Right renal pelvis (tissue), 4 donors: ENCODE data around the gene GMDS. TPM values are rescaled to one million over a fixed set of nuclear protein-coding genes. Genes with fewer than 3 reads are reported as not detected.

ENCODE experiments used
- DNase-seq, 4 donors: peaks; one replicate each; pipeline ENCODE4 v3.0.0-alpha.2; 2013; ENCODE audit warnings: low read depth in 4 of 4, low spot score in 3 of 4, missing footprints in 1 of 4
- polyA plus RNA-seq, 4 donors: library from polyadenylated mRNA; unstranded; fragments of 120-200 nt; gene quantifications; one replicate each; pipeline ENCODE4 v1.2.1, GENCODE V29; 2013; ENCODE audit not compliant: insufficient read length in 4 of 4

The GMDS gene
- polyA plus RNA-seq, 4 donors = 67.7 to 86.0 (median 77.9) TPM

GRCh38 chr6:1615151-1615852, 630.1 kb downstream of the GMDS start:
- DNase-seq = no peak

DNA sequence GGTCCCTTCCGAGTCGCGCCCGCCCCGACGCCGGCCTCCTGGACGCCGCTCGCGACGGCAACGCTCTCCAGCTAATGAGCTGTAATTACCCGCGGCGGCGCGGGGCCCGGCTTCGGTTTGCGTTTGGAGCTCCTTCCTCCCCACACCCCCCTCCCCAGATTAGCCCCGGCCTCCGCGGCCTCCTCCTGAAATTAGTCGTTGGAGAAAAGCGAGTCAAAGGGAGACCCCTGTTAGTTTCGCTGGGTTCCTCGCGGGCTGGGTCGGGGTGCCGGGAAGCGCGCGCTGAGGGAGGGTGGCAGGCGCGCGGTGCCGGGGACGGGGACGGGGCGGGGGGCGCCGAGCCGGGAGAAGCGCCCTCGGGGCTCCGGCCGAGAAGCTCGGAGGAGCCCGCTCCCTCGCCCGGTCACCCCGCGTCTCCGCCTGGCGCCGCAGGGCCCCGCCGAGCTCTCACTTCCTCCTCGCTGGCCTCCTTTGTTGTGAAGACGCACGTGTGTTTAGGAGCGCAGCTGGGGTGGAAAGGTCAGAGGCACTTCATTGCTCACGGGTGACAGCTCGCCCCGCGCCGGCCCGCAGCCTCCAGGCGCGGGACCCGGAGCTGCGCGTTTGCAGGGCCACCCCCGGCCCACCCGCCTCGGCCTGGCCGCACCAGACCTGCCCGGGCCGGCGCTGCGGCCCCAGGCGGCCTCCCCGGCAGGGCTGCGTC, 630.8 kb downstream of the GMDS start:
- DNase-seq = no peak

DNA sequence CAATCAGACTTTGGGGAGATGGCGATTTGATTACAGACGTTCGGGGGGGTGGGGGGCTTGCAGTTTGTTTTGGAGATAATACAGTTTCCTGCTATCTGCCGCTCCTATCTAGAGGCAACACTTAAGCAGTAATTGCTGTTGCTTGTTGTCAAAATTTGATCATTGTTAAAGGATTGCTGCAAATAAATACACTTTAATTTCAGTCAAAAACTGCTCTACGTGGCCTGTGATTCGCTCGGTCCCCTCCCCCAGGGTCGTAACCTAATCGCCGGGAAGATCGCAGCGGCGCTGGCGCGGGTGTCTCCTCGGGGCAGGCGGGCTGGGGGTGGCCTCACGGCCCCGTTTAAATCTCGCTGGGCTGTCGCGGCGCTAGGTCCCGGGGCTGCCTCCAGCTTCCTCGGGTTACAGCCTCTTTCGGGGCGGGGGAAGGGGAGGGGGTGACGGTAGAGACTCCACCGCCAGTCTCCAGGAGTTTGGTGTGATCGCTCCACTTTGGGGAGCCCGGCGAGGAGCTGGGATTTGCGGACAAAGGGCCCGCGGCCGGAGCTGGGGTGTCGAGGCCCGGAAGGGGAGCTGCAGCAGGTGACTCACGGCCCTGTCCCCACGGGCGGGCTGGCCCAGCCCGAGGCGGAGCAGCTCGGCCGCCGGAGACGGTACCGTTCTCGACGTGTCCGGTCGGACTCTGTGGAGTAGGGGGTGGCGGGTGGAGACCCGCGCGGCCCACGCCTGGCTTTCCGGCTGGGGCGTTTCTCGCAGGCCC, 631.5 kb downstream of the GMDS start:
- DNase-seq = no peak

DNA sequence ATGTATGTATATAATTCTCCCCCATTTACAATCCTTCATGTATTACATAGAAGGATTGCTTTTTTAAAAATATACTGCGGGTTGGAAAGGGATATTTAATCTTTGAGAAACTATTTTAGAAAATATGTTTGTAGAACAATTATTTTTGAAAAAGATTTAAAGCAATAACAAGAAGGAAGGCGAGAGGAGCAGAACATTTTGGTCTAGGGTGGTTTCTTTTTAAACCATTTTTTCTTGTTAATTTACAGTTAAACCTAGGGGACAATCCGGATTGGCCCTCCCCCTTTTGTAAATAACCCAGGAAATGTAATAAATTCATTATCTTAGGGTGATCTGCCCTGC, 632.1 kb downstream of the GMDS start:
- DNase-seq = no peak

- DNase-seq = no peak
Observed at GRCh38 chr6:1612974-1613306, 632.5 kb downstream of the GMDS start.

DNA sequence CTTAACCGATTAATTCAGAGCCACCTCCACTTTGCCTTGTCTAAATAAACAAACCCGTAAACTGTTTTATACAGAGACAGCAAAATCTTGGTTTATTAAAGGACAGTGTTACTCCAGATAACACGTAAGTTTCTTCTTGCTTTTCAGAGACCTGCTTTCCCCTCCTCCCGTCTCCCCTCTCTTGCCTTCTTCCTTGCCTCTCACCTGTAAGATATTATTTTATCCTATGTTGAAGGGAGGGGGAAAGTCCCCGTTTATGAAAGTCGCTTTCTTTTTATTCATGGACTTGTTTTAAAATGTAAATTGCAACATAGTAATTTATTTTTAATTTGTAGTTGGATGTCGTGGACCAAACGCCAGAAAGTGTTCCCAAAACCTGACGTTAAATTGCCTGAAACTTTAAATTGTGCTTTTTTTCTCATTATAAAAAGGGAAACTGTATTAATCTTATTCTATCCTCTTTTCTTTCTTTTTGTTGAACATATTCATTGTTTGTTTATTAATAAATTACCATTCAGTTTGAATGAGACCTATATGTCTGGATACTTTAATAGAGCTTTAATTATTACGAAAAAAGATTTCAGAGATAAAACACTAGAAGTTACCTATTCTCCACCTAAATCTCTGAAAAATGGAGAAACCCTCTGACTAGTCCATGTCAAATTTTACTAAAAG, 633.0 kb downstream of the GMDS start:
- DNase-seq = no peak

DNA sequence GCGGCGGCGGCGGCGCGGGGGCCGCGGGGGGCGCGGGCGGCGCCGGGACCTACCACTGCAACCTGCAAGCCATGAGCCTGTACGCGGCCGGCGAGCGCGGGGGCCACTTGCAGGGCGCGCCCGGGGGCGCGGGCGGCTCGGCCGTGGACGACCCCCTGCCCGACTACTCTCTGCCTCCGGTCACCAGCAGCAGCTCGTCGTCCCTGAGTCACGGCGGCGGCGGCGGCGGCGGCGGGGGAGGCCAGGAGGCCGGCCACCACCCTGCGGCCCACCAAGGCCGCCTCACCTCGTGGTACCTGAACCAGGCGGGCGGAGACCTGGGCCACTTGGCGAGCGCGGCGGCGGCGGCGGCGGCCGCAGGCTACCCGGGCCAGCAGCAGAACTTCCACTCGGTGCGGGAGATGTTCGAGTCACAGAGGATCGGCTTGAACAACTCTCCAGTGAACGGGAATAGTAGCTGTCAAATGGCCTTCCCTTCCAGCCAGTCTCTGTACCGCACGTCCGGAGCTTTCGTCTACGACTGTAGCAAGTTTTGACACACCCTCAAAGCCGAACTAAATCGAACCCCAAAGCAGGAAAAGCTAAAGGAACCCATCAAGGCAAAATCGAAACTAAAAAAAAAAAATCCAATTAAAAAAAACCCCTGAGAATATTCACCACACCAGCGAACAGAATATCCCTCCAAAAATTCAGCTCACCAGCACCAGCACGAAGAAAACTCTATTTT, 633.7 kb downstream of the GMDS start:
- no peak for DNase-seq

- DNase-seq = no peak
Observed at GRCh38 chr6:1611322-1611571, 634.2 kb downstream of the GMDS start.

- no peak for DNase-seq
Observed at GRCh38 chr6:1610497-1611321, 634.7 kb downstream of the GMDS start.

DNA sequence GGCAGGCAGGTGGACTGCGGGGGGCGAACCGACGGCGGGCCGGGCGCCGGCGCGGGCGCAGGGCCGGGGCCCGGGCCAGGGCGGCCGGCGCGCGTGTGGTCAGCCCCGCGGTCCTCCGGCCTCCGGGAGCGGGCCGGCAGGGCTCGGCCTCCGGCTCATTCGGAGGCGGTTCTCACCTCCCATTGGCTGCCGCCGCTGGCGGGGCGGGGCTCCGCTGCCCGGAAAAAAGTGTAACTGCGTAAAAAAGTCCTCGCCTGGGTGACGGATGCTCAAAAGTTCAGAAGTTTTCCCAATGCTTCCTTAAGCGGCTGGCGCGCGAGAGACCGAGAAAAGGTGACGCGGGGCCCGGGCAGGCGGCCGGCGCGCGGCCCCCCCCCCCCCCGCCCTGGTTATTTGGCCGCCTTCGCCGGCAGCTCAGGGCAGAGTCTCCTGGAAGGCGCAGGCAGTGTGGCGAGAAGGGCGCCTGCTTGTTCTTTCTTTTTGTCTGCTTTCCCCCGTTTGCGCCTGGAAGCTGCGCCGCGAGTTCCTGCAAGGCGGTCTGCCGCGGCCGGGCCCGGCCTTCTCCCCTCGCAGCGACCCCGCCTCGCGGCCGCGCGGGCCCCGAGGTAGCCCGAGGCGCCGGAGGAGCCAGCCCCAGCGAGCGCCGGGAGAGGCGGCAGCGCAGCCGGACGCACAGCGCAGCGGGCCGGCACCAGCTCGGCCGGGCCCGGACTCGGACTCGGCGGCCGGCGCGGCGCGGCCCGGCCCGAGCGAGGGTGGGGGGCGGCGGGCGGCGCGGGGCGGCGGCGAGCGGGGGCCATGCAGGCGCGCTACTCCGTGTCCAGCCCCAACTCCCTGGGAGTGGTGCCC, 635.5 kb downstream of the GMDS start, which contains the start of gene FOXC1:
TSS of gene FOXC1 (plus strand) at position 268 of the 849 bp plus-strand sequence. CDS start at position 799, 531 bp downstream.
- peak in 3 of 4 donors; percentile 78 to 91 (median 85) for DNase-seq

GRCh38 chr6:1609041-1609647, 636.3 kb downstream of the GMDS start:
- no peak for DNase-seq

DNA sequence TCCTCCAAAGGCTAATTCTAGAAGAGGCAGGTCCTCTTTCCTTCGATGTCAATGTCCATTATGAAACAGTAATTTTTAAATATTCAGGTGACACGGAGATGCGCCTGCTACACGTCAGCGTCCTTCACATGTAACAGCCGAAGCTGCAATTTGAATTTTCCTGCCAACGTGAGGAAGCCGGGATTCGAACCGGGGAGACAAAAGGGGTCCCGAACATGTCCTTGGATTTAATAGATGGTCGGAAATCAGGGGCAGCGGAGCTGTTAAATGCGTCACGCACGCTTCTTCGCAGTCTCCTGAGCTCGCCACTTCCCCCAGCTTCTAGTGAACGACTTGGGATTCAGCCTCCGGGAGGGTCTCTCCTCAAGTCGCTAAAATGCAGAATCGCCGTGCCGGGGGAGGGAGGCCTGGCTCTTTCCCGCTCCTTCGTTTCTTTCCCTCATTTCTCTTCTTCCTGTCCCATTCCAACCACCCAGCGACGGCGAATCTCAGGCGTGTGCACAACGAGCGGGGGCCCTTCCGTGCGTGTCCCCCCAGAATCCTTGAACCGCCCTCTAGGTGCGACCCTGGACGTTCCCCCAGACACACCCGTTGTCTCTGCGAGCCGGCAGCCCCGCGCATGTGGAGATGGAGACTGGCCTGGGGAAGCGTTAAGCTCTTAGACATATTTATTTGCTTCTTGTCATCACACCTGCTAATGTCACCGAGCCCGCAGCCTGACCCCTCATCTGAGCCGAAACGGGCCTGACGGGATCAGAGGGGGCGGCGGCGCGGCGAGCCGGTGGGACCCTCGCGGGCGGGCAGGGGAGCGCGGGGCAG, 637.0 kb downstream of the GMDS start:
- no peak for DNase-seq

DNA sequence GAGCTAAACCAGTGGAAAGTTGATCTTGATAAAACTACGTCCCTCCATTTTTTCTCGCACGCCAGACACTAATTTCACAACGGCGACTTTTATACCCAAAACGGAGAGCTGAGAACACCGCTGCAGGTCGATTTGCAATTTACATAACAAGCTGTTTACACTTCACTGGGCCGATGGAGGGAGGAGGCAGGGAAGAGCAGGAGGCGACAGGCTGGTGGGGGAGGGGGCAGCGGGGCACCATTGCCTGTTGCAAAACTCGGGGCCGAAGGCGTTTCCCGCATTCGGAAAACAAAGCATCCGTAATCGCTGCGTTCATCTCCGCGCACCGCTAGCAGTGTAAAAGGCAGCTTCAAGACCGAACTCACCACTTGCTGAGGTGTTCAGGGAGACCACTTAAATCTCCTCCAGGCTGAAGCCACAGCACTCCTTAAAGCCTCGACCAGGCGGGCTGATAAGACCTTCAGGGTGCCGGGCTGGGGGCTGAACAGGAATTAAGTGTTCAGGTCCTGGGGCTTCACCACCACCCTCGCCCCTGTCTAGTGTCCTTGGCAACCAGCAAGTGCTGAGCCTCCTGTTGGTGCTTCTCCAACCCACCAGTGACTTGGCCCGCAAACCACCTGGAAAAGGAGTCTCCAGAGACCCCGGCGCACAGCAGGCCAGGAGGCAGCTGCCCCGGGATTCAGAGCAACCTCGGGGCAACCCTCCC, 637.7 kb downstream of the GMDS start:
- DNase-seq = no peak

- no peak for DNase-seq
Observed at GRCh38 chr6:1606780-1607515, 638.5 kb downstream of the GMDS start.

DNA sequence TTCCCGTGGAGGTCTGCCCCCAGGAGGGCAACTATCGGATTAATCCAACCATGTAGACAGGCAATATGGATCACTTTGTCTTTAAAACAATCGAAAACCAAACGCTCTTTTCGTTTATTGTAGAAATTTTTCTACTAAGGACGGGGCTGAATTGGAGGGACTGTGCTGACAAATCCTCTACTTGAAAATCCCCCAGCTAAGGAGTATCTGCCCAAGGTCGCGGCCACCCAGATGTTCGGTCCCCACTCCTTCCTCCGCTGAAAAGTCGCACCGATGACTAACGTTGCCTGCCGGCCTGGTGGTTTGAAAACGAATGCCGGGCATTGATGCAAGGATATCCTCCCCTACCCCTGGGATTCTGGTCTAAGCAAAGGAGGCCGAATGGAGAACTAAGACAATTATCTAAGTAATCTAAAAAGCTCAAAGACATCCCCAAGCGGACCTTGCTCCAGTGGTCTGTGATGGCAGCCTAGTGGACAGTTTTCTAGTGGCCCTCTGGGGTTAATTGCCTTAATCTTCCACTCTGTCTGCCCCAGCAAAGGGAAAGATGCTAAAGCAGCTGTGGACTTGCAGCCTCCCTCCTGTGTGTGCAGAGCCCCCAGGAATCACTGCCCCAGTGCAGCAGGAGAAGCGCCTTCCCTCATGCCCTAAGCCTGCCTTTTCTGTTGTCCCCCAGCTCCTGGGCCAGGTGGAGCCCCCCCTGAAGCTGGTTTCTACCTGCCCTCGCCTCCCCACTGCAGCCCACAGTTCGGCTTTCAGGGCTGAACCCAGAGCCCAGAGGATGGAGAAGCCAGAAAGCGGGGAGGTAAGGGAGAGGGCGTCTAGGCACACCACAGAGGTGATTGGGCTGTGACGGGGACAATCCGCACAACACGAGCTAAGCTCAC, 639.3 kb downstream of the GMDS start:
- DNase-seq = no peak
